GM12873 (cell line): ENCODE data around the gene TSKS.

Experiments
- TF ChIP-seq, protein P1 (sequence below): IDR thresholded peaks from 2 replicates; pipeline ENCODE4 v1.5.1; 2012; ENCODE audit warnings: low read depth, mild to moderate bottlenecking, moderate library complexity, low read length, control low read depth; ENCODE audit not compliant: insufficient read depth; ENCODE audit errors: missing control alignments

The TSKS gene

DNA sequence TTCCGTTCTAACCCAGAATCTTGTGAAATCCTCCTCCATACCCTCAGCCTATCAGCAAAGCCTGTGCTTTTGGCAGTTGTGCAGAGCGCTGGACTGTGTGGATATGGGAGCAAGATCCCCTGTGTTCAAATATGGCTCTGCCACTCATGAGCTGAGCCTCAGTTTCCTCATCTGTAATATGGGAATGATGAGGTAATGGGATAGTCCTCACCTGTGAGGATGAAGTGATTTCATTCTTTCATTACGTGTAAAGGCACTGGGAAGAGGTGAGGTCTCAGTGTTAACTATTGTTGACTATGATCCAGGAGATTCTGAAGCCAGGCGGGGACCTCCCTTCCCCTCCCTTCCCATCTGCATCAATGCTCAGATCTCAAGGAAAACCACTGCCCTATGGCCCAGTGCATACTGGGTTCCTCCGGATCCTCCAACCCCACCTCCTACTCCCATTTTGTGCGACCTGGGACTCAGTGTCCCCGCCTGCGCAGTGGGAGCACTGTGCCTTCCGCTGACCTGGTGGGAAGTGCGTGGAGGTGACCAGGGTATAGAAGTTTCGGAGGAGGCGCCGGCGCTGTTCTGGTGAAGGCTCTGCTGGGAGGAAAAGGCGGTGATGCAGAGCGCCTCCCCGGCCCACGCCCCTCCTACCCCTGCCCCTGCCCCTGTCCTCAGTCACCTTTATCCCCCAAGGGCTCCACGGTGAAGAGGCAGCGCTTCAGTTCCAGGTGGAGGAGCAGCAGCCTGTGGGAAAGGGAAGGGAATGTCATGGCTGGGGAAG lies 45.0 kb upstream of the TSKS start:
- TF ChIP-seq, protein P1, sequence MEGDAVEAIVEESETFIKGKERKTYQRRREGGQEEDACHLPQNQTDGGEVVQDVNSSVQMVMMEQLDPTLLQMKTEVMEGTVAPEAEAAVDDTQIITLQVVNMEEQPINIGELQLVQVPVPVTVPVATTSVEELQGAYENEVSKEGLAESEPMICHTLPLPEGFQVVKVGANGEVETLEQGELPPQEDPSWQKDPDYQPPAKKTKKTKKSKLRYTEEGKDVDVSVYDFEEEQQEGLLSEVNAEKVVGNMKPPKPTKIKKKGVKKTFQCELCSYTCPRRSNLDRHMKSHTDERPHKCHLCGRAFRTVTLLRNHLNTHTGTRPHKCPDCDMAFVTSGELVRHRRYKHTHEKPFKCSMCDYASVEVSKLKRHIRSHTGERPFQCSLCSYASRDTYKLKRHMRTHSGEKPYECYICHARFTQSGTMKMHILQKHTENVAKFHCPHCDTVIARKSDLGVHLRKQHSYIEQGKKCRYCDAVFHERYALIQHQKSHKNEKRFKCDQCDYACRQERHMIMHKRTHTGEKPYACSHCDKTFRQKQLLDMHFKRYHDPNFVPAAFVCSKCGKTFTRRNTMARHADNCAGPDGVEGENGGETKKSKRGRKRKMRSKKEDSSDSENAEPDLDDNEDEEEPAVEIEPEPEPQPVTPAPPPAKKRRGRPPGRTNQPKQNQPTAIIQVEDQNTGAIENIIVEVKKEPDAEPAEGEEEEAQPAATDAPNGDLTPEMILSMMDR = no peak

DNA sequence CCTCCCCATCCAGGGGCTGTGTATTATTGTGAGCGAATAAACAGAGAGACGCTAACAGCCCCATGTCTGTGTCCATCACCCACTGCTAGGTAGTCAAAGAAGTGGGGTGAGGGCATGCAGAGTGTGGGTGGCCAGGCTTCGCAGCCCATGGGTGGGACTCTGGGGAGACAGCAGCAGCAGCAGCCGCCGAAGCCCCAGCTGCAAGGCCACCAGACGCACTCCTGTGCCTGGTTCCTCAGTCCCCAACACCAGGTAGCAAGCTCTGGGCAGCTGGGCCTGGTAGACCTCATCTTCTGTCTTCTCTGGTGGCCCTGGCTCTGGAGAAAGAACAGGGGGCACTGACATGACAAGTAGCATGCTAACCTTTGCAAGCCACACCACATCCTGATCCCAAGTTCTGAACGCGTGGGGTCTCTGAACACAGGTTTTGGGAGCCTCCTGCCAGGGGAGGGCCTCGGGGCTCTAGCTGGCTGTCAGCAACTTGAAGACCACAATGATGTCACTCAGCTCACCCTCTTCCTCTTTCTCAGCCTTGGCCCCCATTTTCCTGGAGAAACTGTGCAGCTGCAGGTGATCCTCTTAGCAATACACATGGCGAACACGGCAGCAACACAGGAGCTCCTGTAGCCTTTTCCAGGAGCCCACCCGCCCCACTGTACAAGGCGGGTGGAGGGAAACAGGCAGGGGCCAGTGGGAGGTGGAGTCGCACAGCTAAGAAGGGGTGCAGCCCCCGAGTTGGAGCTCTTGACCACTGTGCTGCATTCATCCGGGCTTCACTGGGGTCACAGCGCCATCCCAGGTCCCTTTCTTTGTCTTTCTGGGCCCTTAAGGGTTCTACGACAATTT lies 44.2 kb upstream of the TSKS start:
- TF ChIP-seq, protein P1 = no peak

DNA sequence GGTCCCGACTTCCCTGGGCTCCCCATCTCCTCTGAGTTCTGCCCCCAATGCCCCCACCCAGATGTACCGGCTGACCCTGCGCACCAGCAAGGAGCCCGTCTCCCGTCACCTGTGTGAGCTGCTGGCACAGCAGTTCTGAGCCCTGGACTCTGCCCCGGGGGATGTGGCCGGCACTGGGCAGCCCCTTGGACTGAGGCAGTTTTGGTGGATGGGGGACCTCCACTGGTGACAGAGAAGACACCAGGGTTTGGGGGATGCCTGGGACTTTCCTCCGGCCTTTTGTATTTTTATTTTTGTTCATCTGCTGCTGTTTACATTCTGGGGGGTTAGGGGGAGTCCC lies 43.5 kb upstream of the TSKS start:
- TF ChIP-seq, protein P1 = no peak

DNA sequence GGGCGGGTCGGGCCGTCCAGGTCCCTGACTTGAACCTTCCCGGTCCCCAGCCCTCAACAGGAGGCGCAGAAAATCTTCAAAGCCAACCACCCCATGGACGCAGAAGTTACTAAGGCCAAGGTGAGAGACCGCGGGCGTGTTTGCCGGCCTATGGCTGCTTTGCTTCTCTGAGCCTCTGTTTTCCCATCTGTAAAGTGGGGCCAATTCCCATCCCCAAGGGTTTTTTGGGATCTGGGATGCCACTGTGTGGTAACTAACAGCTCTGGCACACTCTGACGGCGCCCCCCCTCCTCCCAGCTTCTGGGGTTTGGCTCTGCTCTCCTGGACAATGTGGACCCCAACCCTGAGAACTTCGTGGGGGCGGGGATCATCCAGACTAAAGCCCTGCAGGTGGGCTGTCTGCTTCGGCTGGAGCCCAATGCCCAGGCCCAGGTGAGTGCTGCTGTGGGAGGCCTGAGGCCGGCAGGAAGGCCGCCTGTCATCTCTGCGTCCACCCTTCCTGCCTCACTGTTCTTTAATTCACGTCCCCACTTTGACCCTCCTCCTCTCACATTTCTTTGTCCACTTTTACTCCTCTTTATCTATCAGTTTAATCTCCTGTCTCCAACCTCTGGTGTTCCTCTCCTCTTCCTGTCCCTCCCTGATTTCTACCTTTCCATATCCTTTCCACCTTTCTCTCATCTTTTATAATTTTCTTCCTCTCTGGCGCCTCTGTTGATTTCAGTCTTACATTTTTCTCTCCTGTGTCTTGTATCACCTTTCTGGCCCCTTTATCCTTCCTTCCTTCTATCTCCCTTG lies 42.9 kb upstream of the TSKS start:
- TF ChIP-seq, protein P1 = no peak

DNA sequence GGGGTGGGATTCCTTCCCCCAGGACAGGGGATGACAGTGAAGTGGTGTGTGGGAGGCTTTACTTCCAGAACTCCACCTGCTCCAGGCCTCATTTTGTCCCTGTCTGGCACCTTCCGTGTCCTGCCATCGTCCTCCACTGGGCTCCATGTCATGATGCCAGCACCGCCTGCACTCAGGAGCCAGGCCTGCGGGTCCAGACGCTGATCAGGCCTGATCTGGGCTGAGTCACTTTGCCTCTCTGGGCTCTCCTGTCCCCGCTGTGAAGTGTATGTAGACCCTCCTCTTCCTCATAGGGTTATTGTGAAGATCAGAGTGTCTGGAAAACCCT lies 40.4 kb upstream of the TSKS start:
- TF ChIP-seq, protein P1 = no peak

DNA sequence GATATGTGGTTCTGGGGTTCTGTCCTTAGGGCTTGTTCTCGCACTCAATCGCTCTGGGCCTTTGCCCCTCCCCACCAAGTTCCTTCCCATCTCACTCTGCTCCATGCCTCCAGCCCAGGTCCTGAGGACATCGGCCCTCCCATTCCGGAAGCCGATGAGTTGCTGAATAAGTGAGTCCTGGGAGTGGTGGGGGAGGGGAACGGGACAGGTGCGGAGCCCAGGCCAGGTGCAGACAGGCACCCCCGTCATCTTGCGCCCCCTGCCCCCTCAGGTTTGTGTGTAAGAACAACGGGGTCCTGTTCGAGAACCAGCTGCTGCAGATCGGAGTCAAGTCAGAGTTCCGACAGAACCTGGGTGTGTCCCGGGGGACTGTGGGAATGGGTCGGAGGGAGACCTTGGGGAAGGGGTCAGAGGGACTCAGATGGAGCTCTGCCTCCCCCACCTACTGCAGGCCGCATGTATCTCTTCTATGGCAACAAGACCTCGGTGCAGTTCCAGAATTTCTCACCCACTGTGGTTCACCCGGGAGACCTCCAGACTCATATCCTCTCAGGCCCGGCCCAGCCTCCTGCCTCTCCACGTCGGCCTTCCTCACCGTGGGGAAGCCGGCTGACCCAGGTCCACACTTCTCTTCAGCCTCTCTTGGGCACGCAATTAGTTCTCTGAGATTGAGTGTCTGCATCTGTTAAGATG lies 39.9 kb upstream of the TSKS start:
- TF ChIP-seq, protein P1 = no peak
